Measurements from ENCODE around the gene YWHAG.

The YWHAG gene

GRCh38 chr7:76282344-76283253, 76.2 kb downstream of the YWHAG start (continued):
- no peak for TF ChIP-seq ZFP30 (CRISPR knock-in tag; IDR thresholded peaks at IDR 0.05)

- no peak for TF ChIP-seq ESRRG (CRISPR knock-in tag; IDR thresholded peaks at IDR 0.05)
- TF ChIP-seq ZNF8 (CRISPR knock-in tag; IDR thresholded peaks at IDR 0.05) = no peak
- TF ChIP-seq GLIS3 (CRISPR knock-in tag; IDR thresholded peaks at IDR 0.05) = no peak
- TF ChIP-seq ZFP30 (CRISPR knock-in tag; IDR thresholded peaks at IDR 0.05) = no peak
- no peak for TF ChIP-seq POU6F1 (CRISPR knock-in tag; IDR thresholded peaks at IDR 0.05; ENCODE audit: borderline replicate concordance, low read depth)
- no peak for TF ChIP-seq PATZ1 (CRISPR knock-in tag; IDR thresholded peaks at IDR 0.05; ENCODE audit: borderline replicate concordance)
- TF ChIP-seq TOX (CRISPR knock-in tag; IDR thresholded peaks at IDR 0.05; ENCODE audit: borderline replicate concordance) = no peak
- no peak for TF ChIP-seq PPARA (CRISPR knock-in tag; IDR thresholded peaks at IDR 0.05; ENCODE audit: borderline replicate concordance)
- no peak for TF ChIP-seq TCF4 (CRISPR knock-in tag; IDR thresholded peaks at IDR 0.05; ENCODE audit: borderline replicate concordance)
- TF ChIP-seq ZNF565 (CRISPR knock-in tag; conservative IDR thresholded peaks at IDR 0.05; ENCODE audit: low read depth) = no peak
- TF ChIP-seq SNAI2 (CRISPR knock-in tag; IDR thresholded peaks at IDR 0.05) = no peak
- ATAC-seq = peak; percentile 3; the same call in 1 of the 3 replicates
Observed at GRCh38 chr7:76281706-76282343, 77.0 kb downstream of the YWHAG start.

- no peak for TF ChIP-seq CREB5 (CRISPR knock-in tag; IDR thresholded peaks at IDR 0.05; ENCODE audit: low read depth)
- no peak for TF ChIP-seq ISL1 (CRISPR knock-in tag; IDR thresholded peaks at IDR 0.05)
- no peak for TF ChIP-seq ZFP30 (CRISPR knock-in tag; IDR thresholded peaks at IDR 0.05)
- TF ChIP-seq ZNF8 (CRISPR knock-in tag; IDR thresholded peaks at IDR 0.05) = no peak
- no peak for TF ChIP-seq TCF4 (CRISPR knock-in tag; IDR thresholded peaks at IDR 0.05; ENCODE audit: borderline replicate concordance)
- no peak for TF ChIP-seq ZNF70 (CRISPR knock-in tag; IDR thresholded peaks at IDR 0.05)
- peak; percentile 45 for ATAC-seq
Observed at GRCh38 chr7:76281006-76281705, 77.6 kb downstream of the YWHAG start.

GRCh38 chr7:76280408-76280807, 78.4 kb downstream of the YWHAG start:
- TF ChIP-seq RARB (CRISPR knock-in tag; IDR thresholded peaks at IDR 0.05) (no peak), CREB5 (CRISPR knock-in tag; IDR thresholded peaks at IDR 0.05; ENCODE audit: low read depth) (no peak), ZNF70 (CRISPR knock-in tag; IDR thresholded peaks at IDR 0.05) (no peak), PATZ1 (CRISPR knock-in tag; IDR thresholded peaks at IDR 0.05; ENCODE audit: borderline replicate concordance) (no peak)
- peak; percentile 58; the same call in 2 of the 3 replicates for ATAC-seq

Data from SK-N-SH treated with all-trans-retinoic acid at 6 μM for 48 hours (cell line).